ENCODE measurements around the gene IL36B. TPM values are rescaled to one million over a fixed set of nuclear protein-coding genes. Genes with fewer than 3 reads are reported as not detected.

Gene IL36B
- total RNA-seq, 1 donor from 2014 or later: not detected

GRCh38 chr2:113068706-113069485, 16.2 kb upstream of the IL36B start:
- no peaks in the 10 kb centered on the region for H3K9me3 ChIP-seq
- no peak for TF ChIP-seq CTCF (IDR thresholded peaks at IDR 0.05)
- intact Hi-C loops (cut with DNase I): no loop called here

GRCh38 chr2:113068249-113068648, 15.6 kb upstream of the IL36B start:
- no peak overlapping the region for H3K27ac ChIP-seq
- DNase-seq (ENCODE audit: low spot score in 2 of 2): no peak
- H3K9me3 ChIP-seq: no peaks in the 10 kb centered on the region
- no peaks in the 10 kb centered on the region for H3K4me1 ChIP-seq
- intact Hi-C loops (cut with DNase I): no loop called here
- no peak for TF ChIP-seq CTCF (IDR thresholded peaks at IDR 0.05)
- H3K36me3 ChIP-seq: no peaks in the 10 kb centered on the region
- H3K27me3 ChIP-seq: no peaks in the 10 kb centered on the region
- H3K4me3 ChIP-seq: no peak overlapping the region

More at GRCh38 chr2:113068706-113069485, 16.2 kb upstream of the IL36B start:
- Histone ChIP-seq H3K36me3 (no peaks in the 10 kb centered on the region), H3K27me3 (no peaks in the 10 kb centered on the region), H3K4me1 (no peaks in the 10 kb centered on the region), H3K27ac (no peak overlapping the region), H3K4me3 (no peak overlapping the region)
- DNase-seq (ENCODE audit: low spot score in 2 of 2): no peak

GRCh38 chr2:113067681-113068080, 15.0 kb upstream of the IL36B start, which contains the start of gene IL1F10:
Gene IL1F10, plus strand, starts transcription at chr2:113067970. Its CDS starts 4,769 bp downstream, at chr2:113072739.
- no peak for DNase-seq (ENCODE audit: low spot score in 2 of 2)
- Histone ChIP-seq H3K36me3 (no peaks in the 10 kb centered on the region), H3K27ac (no peak within 1 kb of the TSS), H3K4me3 (no peak within 1 kb of the TSS), H3K27me3 (no peaks in the 10 kb centered on the region), H3K4me1 (no peaks in the 10 kb centered on the region), H3K9me3 (no peaks in the 10 kb centered on the region)
- intact Hi-C loops (cut with DNase I): no loop called here
- no peak for TF ChIP-seq CTCF (IDR thresholded peaks at IDR 0.05)

GRCh38 chr2:113064898-113065297, 12.2 kb upstream of the IL36B start:
- DNase-seq (ENCODE audit: low spot score in 2 of 2): no peak
- intact Hi-C loops (cut with DNase I): no loop called here
- H3K4me1 ChIP-seq: no peaks in the 10 kb centered on the region
- no peaks in the 10 kb centered on the region for H3K36me3 ChIP-seq
- no peak overlapping the region for H3K27ac ChIP-seq
- no peak overlapping the region for H3K4me3 ChIP-seq
- TF ChIP-seq CTCF (IDR thresholded peaks at IDR 0.05): no peak
- H3K9me3 ChIP-seq: no peaks in the 10 kb centered on the region
- H3K27me3 ChIP-seq: no peaks in the 10 kb centered on the region

- H3K9me3 ChIP-seq: no peaks in the 10 kb centered on the region
- H3K36me3 ChIP-seq: no peaks in the 10 kb centered on the region
- no peak for DNase-seq (ENCODE audit: low spot score in 2 of 2)
- no peak for TF ChIP-seq CTCF (IDR thresholded peaks at IDR 0.05)
- no peak overlapping the region for H3K4me3 ChIP-seq
- H3K4me1 ChIP-seq: no peaks in the 10 kb centered on the region
- H3K27me3 ChIP-seq: no peaks in the 10 kb centered on the region
- H3K27ac ChIP-seq: no peak overlapping the region
- intact Hi-C loops (cut with DNase I): no loop called here
These were observed 11.6 kb upstream of the IL36B start for GRCh38 chr2:113064281-113064680.
